Fibroblast of skin of left quadriceps (primary cell): Measurements from ENCODE around the gene ZNF341.
A peak's percentile ranks its signal among the peaks of the same experiment; 100 is the strongest.
"Not testable (repeated sequence)": the region's sequence is repeated elsewhere in the genome, so short reads cannot be mapped to it uniquely, and the experiment has no call there.

Source experiments
- DNase-seq, 2 experiments: peaks; one replicate each; pipeline ENCODE4 v3.0.0-alpha.2; 2013; ENCODE audit warnings: low read depth in 2 of 2

ZNF341 gene

GRCh38 chr20:33731693-33732165, at the start of gene ZNF341:
Gene ZNF341 (plus strand): TSS chr20:33731996. CDS start chr20:33732022, 26 bp downstream.
- DNase-seq, result peak; percentile 75

- DNase-seq, result no peak
Observed at GRCh38 chr20:33684533-33685327, 47.1 kb upstream of the ZNF341 start.

- DNase-seq, result no peak
Observed at GRCh38 chr20:33685328-33686099, 46.3 kb upstream of the ZNF341 start.

- DNase-seq, result peak; percentile 82 to 85
Observed at GRCh38 chr20:33686100-33686983, 45.5 kb upstream of the ZNF341 start, which contains the start of gene E2F1. Gene E2F1 (minus strand): TSS chr20:33686385. CDS start chr20:33686264, 121 bp downstream.

GRCh38 chr20:33686984-33687366, 44.8 kb upstream of the ZNF341 start:
- DNase-seq, result no peak

GRCh38 chr20:33687370-33687915, 44.4 kb upstream of the ZNF341 start:
- DNase-seq, result no peak

- DNase-seq, result no peak
Observed at GRCh38 chr20:33687993-33688937, 43.5 kb upstream of the ZNF341 start.

- no peak for DNase-seq
Observed at GRCh38 chr20:33688938-33689424, 42.8 kb upstream of the ZNF341 start.

- DNase-seq, result no peak
Observed at GRCh38 chr20:33689493-33689892, 42.3 kb upstream of the ZNF341 start.

GRCh38 chr20:33689973-33690372, 41.8 kb upstream of the ZNF341 start:
- DNase-seq, result no peak

GRCh38 chr20:33693289-33693688, 38.5 kb upstream of the ZNF341 start:
- no peak for DNase-seq

- no peak for DNase-seq
Observed at GRCh38 chr20:33693741-33694638, 37.8 kb upstream of the ZNF341 start.

GRCh38 chr20:33694639-33695012, 37.2 kb upstream of the ZNF341 start:
- DNase-seq, result no peak

GRCh38 chr20:33696448-33696847, 35.3 kb upstream of the ZNF341 start:
- DNase-seq, result no peak

GRCh38 chr20:33697129-33697528, 34.7 kb upstream of the ZNF341 start:
- DNase-seq, result peak; percentile 52 to 55

- not testable (repeated sequence) for DNase-seq
Observed at GRCh38 chr20:33698966-33699365, 32.8 kb upstream of the ZNF341 start.

GRCh38 chr20:33700696-33701441, 30.9 kb upstream of the ZNF341 start:
- DNase-seq, result not testable (repeated sequence)
